Measurements from ENCODE around the gene ERN2. TPM values are rescaled to one million over a fixed set of nuclear protein-coding genes. Genes with fewer than 3 reads are reported as not detected.
"Not testable (repeated sequence)": the region's sequence is repeated elsewhere in the genome, so short reads cannot be mapped to it uniquely, and the experiment has no call there.

The ERN2 gene
- total and polyA plus RNA-seq, 4 donors = 0.46 to 10.6 (median 3.5) TPM

DNA sequence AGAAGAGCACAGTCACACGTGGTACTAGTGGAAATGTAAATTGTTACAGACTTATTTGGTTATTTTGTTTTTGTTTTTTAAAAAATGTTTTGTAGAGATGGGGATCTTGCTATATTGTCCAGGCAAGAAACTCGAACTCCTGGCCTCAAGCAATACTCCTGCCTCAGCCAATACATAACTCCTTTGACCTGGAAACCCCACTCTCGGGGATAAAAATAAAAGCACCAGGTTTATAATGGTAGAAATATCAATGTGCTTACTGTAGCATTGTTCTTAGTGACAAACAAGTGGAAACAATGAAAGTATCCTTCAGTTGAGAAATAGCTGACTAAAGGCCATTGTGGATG, 11.7 kb upstream of the ERN2 start:
- TF ChIP-seq CTCF (IDR thresholded peaks at IDR 0.05; ENCODE audit: control extremely low read depth, extremely low read depth) = no peak
- Histone ChIP-seq H3K4me3 (no peak overlapping the region), H3K27me3 (ENCODE audit: control insufficient read depth in 3 of 3, insufficient read depth in 3 of 3, low read length in 2 of 3) (peaks cover 0 to 2% (median 0%) of the 10 kb centered on the region in 3 donors), H3K9me3 (ENCODE audit: control insufficient read depth in 4 of 4, insufficient read depth in 3 of 4, low read length in 3 of 4) (peaks cover 0 to 4% (median 1%) of the 10 kb centered on the region in 4 donors), H3K4me1 (ENCODE audit: control insufficient read depth in 5 of 5, insufficient read depth in 5 of 5, low read length in 5 of 5) (no peaks in the 10 kb centered on the region), H3K36me3 (ENCODE audit: control insufficient read depth in 4 of 4, insufficient read depth in 4 of 4, low read length in 4 of 4) (no peaks in the 10 kb centered on the region), H3K9ac (ENCODE audit: insufficient read depth in 1 of 2, low read length in 2 of 2) (no peak overlapping the region), H3K27ac (ENCODE audit: low read depth in 1 of 2, low read length in 1 of 2) (no peak overlapping the region)
- WGBS, 2 donors = 66 to 68% methylated on average over 3 of the region's 3 CpGs
- ATAC-seq (ENCODE audit: insufficient read depth, low FRiP score) (no peak), DNase-seq (no peak)

- Histone ChIP-seq H3K9ac (ENCODE audit: insufficient read depth in 1 of 2, low read length in 2 of 2) (no peak overlapping the region), H3K9me3 (ENCODE audit: control insufficient read depth in 4 of 4, insufficient read depth in 3 of 4, low read length in 3 of 4) (peaks cover 0 to 4% (median 1%) of the 10 kb centered on the region in 4 donors), H3K27ac (ENCODE audit: low read depth in 1 of 2, low read length in 1 of 2) (no peak overlapping the region), H3K27me3 (ENCODE audit: control insufficient read depth in 3 of 3, insufficient read depth in 3 of 3, low read length in 2 of 3) (peaks cover 0 to 2% (median 0%) of the 10 kb centered on the region in 3 donors), H3K4me3 (no peak overlapping the region), H3K36me3 (ENCODE audit: control insufficient read depth in 4 of 4, insufficient read depth in 4 of 4, low read length in 4 of 4) (no peaks in the 10 kb centered on the region), H3K4me1 (ENCODE audit: control insufficient read depth in 5 of 5, insufficient read depth in 5 of 5, low read length in 5 of 5) (no peaks in the 10 kb centered on the region)
- no peak for TF ChIP-seq CTCF (IDR thresholded peaks at IDR 0.05; ENCODE audit: control extremely low read depth, extremely low read depth)
- no peak for DNase-seq
- 69 to 74% methylated on average over 8 of the region's 8 CpGs for WGBS, 2 donors
- ATAC-seq (ENCODE audit: insufficient read depth, low FRiP score) = no peak
Measured at GRCh38 chr16:23724096-23724784, 11.2 kb upstream of the ERN2 start.

DNA sequence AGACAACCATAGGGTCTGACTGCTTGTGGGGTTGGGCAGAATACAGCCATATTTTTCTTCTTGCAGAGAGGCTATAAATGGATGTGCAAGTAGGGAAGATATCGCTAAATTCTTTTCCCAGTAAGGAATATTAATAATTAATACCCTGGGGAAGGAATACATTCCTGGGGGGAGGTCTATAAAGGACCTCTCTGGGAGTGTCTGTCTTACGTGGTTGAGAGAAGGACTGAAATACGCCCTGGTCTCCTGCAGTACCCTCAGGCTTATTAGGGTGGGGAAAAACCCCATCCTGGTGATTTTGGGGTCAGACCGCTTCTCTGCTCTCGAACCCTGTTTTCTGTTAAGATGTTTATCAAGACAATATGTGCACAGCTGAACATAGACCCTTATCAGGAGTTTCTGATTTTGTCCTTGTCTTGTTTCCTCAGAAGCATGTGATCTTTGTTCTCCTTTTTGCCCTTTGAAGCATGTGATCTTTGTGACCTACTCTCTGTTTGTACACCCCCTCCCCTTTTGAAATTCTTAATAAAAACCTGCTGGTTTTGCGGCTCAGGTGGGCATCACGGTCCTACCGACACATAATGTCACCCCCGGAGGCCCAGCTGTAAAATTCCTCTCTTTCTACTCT, 9.7 kb upstream of the ERN2 start:
- not testable (repeated sequence) for H3K9me3 ChIP-seq (ENCODE audit: control insufficient read depth in 4 of 4, insufficient read depth in 3 of 4, low read length in 3 of 4); DNase-seq; H3K4me1 ChIP-seq (ENCODE audit: control insufficient read depth in 5 of 5, insufficient read depth in 5 of 5, low read length in 5 of 5); ATAC-seq (ENCODE audit: insufficient read depth, low FRiP score); H3K27me3 ChIP-seq (ENCODE audit: control insufficient read depth in 3 of 3, insufficient read depth in 3 of 3, low read length in 2 of 3); H3K27ac ChIP-seq (ENCODE audit: low read depth in 1 of 2, low read length in 1 of 2); H3K9ac ChIP-seq (ENCODE audit: insufficient read depth in 1 of 2, low read length in 2 of 2); H3K36me3 ChIP-seq (ENCODE audit: control insufficient read depth in 4 of 4, insufficient read depth in 4 of 4, low read length in 4 of 4); H3K4me3 ChIP-seq
- WGBS, 2 donors = 84 to 86% methylated on average over 9 of the region's 9 CpGs

GRCh38 chr16:23716484-23716883, 3.5 kb upstream of the ERN2 start:
- Histone ChIP-seq H3K27me3 (ENCODE audit: control insufficient read depth in 3 of 3, insufficient read depth in 3 of 3, low read length in 2 of 3) (peaks cover 0 to 28% (median 23%) of the 10 kb centered on the region in 3 donors), H3K4me3 (no peak overlapping the region), H3K4me1 (ENCODE audit: control insufficient read depth in 5 of 5, insufficient read depth in 5 of 5, low read length in 5 of 5) (peaks cover 0 to 4% (median 0%) of the 10 kb centered on the region in 5 donors), H3K27ac (ENCODE audit: low read depth in 1 of 2, low read length in 1 of 2) (no peak overlapping the region), H3K36me3 (ENCODE audit: control insufficient read depth in 4 of 4, insufficient read depth in 4 of 4, low read length in 4 of 4) (no peaks in the 10 kb centered on the region), H3K9me3 (ENCODE audit: control insufficient read depth in 4 of 4, insufficient read depth in 3 of 4, low read length in 3 of 4) (peaks cover 0 to 3% (median 0%) of the 10 kb centered on the region in 4 donors), H3K9ac (ENCODE audit: insufficient read depth in 1 of 2, low read length in 2 of 2) (no peak overlapping the region)
- TF ChIP-seq CTCF (IDR thresholded peaks at IDR 0.05; ENCODE audit: control extremely low read depth, extremely low read depth) = no peak
- DNase-seq (no peak), ATAC-seq (ENCODE audit: insufficient read depth, low FRiP score) (no peak)
- WGBS, 2 donors = 78 to 90% methylated on average over 5 of the region's 5 CpGs
